Neural progenitor cell (in vitro differentiated cells): ENCODE results near the gene CACNA1D.
"Not testable (repeated sequence)": the region's sequence is repeated elsewhere in the genome, so short reads cannot be mapped to it uniquely, and the experiment has no call there.

Experiments
- CTCF ChIP-seq: fragments of 200-600 bp; sonication (generic); IDR thresholded peaks from 2 replicates; pipeline ENCODE4 v1.5.1; 2017; ENCODE audit warnings: antibody characterized with exemption, mild to moderate bottlenecking
- EZH2 ChIP-seq: fragments of 200-600 bp; sonication (generic); IDR thresholded peaks from 2 replicates; pipeline ENCODE4 v1.6.1; 2017; ENCODE audit warnings: antibody characterized with exemption, mild to moderate bottlenecking, moderate library complexity
- EZH2phosphoT487 ChIP-seq: fragments of 200-600 bp; sonication (generic); IDR thresholded peaks from 2 replicates; pipeline ENCODE4 v1.6.1; 2017; ENCODE audit warnings: antibody characterized with exemption

DNA sequence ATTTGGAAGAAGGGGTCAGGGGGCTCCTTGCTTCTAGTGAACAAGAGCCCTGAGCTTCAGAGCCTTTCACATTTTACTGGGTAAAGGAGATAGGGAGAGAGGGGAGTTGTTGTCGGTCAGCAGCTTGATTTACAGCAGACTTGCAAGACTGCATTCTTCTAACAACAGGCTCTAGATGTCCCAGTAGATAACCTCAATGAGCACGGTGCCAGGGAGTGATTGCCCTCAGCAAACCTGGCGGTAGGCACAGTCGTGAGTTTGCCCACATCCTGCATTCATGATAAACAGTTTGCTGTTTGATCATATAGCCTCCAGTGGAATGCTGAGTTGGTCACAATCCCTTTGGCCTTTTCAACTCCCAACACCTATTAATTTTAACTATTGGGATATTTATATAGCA, 170.4 kb downstream of the CACNA1D start:
- TF ChIP-seq CTCF, EZH2, EZH2phosphoT487: not testable (repeated sequence)
